Measurements from ENCODE around the gene APLP2.
"Not testable (repeated sequence)": the region's sequence is repeated elsewhere in the genome, so short reads cannot be mapped to it uniquely, and the experiment has no call there.

The APLP2 gene

DNA sequence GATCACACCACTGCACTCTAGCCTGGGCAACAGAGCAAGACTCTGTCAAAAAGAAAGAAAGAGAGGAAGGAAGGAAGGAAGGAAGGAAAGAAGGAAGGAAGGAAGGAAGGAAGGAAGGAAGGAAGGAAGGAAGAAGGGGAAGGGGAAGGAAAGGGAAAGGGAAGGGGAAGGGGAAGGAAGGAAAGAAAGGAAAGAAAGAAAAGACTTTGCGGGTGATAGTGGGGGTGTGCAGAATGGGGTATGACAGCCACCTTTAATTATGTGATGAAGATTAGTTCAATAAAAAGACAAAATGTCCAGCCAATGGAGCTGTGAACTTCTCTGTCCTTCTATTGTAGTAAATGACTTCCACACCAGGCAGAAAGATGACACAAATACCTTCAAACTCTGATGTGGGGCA, 8.7 kb upstream of the APLP2 start:
- no peak for DNase-seq (ENCODE audit: low read depth)

DNA sequence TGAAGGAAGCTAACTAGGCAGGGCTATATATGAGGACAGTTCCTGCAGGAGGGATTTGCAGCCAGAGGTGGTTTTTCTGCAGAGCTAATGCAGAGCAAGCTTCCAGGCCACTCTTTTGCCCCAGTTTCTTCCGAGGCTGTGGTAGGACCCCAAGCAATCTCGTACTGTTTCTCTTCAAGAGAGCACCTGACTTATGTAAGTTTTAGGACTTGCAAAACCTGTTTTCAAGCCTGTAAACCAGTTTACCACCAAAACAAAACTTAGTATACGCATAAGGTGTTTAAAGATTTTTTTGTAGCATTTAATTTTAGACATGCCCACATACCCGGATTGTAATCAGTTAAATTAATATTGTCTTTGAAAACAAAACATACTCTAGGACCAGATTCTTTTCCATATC, 7.7 kb upstream of the APLP2 start:
- no peak for DNase-seq (ENCODE audit: low read depth)

- no peak for DNase-seq (ENCODE audit: low read depth)
Observed at GRCh38 chr11:130063451-130063850, 6.2 kb upstream of the APLP2 start.

DNA sequence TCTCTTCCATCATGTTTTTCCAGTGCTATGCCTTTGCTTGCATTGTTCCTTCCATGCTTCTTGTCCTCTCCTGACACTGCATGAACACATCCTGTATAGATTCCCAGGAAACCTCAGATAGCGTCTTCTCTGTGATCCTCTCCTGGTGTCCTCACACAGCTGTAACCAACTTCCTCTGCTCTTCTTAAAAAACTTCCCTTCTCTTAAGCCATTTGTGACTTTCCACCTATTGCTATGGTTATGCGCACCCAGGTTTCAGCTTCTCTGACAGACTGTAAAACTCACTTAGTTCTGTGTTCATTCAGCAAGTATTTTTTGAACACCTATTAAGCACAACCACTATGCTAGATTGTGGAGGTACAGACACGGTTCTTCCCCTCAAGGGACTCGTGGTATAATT, 5.1 kb upstream of the APLP2 start:
- no peak for DNase-seq (ENCODE audit: low read depth)

DNA sequence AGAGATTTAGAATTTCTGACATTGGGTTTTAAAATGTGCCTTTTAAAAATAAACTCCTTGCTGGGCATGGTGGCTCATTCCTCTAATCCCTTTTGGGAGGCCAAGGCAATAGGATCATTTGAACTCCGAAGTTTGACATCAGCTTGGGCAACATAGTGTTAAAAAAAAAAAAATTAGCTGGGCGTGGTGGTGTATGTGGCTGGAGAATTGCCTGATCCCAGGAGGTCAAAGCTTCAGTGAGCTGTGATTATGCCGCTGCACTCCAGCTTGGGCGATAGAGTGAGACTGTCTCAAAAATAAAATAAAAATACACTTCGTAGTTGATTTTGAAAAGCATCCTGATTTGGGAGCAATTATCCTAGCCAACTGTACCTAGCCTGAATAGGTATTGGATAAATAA, 3.4 kb upstream of the APLP2 start:
- no peak for DNase-seq (ENCODE audit: low read depth)

DNA sequence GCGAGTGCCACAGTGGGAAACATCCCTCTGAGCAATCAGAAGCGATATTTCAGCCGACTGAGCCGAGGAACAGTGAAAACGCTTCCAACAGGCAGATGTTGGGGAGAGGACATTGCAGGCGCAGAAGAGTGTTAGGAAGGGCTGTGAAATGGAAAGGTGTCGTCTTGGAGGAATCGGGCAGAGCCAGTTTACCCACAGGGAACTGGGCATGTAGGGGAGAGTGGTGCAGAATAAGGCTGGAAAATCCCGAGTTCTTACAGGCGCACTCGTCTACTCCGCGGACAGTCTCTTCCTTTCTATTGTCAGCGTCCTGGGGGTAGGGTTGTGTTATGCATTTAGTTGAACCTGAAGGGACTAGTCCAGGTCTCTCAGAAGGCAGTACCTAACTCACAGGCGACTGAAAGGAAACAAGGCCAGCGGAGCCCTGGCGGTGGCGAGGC, 1.1 kb upstream of the APLP2 start:
- no peak for DNase-seq (ENCODE audit: low read depth)

GRCh38 chr11:130068986-130069658, 572 bp upstream of the APLP2 start:
- peak; percentile 40 for DNase-seq (ENCODE audit: low read depth)

GRCh38 chr11:130070109-130070845, 583 bp downstream of the APLP2 start:
- peak; percentile 28 for DNase-seq (ENCODE audit: low read depth)

GRCh38 chr11:130070846-130071200, 1.1 kb downstream of the APLP2 start:
- no peak for DNase-seq (ENCODE audit: low read depth)

DNA sequence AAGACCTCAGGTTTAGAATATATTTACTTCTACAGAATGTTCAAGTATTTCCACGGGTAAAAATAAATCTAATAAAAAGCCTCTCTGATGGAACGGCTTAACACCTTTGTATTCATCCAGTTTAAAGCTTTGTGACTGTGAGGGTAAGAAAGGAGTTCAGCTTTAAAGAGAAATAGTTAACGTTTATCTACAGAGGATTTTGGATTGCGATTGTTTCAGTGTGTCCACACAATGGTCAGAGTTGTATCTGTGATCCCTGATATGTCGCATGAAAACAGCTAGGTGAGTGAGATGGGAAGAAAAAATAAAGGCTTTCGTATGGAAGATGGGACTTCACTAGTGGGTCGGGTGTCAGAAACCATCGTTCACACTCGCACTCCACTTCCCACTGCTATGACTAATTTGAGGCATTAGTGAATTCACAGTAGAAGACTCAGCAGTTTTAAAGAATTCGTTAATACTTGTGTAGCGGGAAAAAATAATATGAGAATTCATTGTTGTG, 1.6 kb downstream of the APLP2 start:
- DNase-seq (ENCODE audit: low read depth), result no peak

- no peak for DNase-seq (ENCODE audit: low read depth)
Observed at GRCh38 chr11:130074736-130075135, 5.0 kb downstream of the APLP2 start.

- DNase-seq (ENCODE audit: low read depth), result no peak
Observed at GRCh38 chr11:130076778-130077481, 7.2 kb downstream of the APLP2 start.

GRCh38 chr11:130077671-130078070, 8.0 kb downstream of the APLP2 start:
- no peak for DNase-seq (ENCODE audit: low read depth)

- DNase-seq (ENCODE audit: low read depth), result no peak
Observed at GRCh38 chr11:130078080-130078479, 8.4 kb downstream of the APLP2 start.

DNA sequence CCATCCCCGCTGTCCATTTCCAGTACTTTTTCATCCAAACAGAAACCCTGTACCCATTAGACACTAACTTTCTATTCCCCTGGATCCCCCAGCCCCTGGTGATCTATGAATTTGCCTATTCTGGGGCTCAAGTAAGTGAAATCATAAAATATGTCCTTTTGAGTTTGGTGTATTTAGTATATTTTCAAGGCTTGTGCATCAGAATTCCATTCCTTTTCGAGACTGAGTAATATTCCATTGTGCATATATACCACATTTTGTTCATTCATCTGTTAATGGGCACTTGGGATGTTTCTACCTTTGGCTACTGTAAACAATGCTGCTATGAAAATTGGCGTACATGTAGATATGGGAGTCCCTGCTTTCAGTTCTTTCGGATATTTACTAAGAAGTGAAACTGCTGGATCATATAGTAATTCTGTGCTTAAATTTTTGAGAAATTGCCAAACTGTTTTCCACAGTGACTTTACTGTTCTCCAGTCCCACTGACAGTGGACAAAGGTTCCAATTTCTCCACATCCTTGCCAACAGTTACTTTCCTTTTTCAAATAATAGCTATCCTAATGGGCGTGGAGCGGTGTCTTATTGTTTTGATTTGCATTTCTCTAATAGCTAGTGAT, 16.1 kb downstream of the APLP2 start:
- DNase-seq (ENCODE audit: low read depth), result no peak

DNA sequence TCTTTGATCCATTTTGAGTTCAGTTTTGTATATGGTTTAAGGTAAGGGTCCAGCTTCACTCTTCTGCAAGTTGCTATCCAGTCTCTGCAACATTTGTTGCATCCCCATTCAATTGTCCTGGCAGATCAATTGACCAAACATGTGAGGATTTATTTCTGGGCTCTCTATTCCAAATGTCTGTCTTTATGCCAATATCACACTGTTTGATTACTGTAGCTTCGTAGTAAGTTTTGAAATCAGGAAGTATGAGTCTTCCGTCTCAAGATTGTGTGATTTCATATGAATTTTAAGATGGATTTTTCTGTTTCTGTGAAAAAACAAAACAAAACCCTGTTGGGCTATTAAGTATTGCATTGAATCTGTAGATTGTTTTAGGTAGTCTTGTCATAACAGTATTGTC, 17.0 kb downstream of the APLP2 start:
- no peak for DNase-seq (ENCODE audit: low read depth)

DNA sequence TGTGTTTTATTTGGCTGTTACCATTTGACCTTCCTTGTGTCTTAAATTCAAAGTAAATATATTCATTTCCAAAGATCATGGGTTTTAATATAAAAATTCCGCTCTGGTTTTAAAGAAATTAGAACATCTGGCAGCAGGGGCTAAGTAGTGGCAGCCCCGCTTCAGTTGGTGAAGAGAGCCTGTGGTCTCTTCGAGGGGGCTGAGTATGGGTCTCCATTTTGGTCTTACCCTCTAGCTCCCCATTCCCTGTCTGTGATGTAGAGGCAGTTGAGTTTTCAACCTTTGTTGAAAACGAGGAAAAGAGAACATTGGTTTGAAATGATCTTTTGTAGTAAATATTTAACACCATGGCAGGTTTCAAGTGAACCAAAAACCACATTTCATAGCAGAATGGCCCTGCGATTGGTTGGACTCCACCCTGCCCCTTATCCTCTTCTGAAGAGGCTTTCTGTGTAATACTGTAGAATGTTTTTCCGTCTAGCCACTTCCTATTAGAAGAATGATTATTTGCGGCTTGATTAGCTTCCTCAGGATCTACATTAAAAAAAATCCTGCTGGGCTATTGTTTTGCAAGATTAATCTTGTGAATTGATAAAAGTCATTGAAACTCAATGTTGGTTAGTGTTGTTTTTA, 17.7 kb downstream of the APLP2 start:
- DNase-seq (ENCODE audit: low read depth), result no peak

GRCh38 chr11:130088217-130088616, 18.5 kb downstream of the APLP2 start:
- no peak for DNase-seq (ENCODE audit: low read depth)

- DNase-seq (ENCODE audit: low read depth), result no peak
Observed at GRCh38 chr11:130088919-130089673, 19.4 kb downstream of the APLP2 start.

GRCh38 chr11:130089674-130090073, 20.0 kb downstream of the APLP2 start:
- DNase-seq (ENCODE audit: low read depth), result no peak

DNA sequence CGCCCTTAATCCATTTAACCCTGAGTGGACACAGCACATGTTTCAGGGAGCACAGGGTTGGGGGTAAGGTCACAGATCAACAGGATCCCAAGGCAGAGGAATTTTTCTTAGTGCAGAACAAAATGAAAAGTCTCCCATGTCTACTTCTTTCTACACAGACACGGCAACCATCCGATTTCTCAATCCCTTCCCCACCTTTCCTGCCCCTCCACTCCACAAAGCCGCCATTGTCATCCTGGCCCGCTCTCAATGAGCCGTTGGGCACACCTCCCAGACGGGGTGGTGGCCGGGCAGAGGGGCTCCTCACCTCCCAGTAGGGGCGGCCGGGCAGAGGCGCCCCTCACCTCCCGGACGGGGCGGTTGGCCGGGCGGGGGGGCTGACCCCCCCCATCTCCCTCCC, 20.8 kb downstream of the APLP2 start:
- not testable (repeated sequence) for DNase-seq (ENCODE audit: low read depth)

Data from activated T-helper 9 cell treated with anti-CD3 and anti-CD28 coated beads, Interleukin-2, amount 50 U/mL, for 16 hours (primary cell).